Cardiac fibroblast (primary cell): ENCODE data around the gene SAPCD2.

Experiments used
- DNase-seq, 2 donors: peaks; one replicate each; pipeline versions ENCODE4 v3.0.0 to v3.0.0-alpha.2; 2010; ENCODE audit warnings: low read depth in 2 of 2
- H3K4me3 ChIP-seq, 2 donors: replicated peaks in 1 of 2; 1 replicate in 1 of 2; 2 replicates in 1 of 2; pipeline ENCODE4 v1.5.1; 2011; ENCODE audit warnings: low read depth in 2 of 2, low read length in 2 of 2, mild to moderate bottlenecking in 2 of 2, moderate library complexity in 1 of 2
- CTCF ChIP-seq: IDR thresholded peaks from one replicate; pipeline ENCODE4 v1.5.1; 2011; ENCODE audit warnings: low read depth, mild to moderate bottlenecking, low read length, inconsistent platforms

Gene SAPCD2

DNA sequence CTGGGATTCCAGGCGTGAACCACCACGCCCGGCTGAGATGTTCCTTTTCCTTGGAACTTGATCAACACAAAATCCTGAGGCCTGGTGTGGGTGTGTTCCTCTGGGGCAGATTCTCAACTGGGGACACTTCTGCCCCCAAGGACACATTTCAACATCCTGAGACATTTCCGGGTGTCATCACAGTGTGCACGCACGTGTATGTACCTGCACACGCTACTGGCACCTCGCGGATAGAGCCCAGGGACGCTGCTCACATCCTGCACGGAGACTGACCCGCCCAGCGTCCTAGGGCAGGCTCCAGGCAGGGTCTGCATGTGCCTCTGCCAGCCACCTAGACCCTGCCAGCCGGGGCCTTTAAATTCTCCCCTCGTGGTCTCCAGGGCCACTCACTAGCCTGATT is 8.0 kb downstream of the SAPCD2 start:
- no peak overlapping the region for H3K4me3 ChIP-seq
- DNase-seq = no peak
- TF ChIP-seq CTCF = no peak

GRCh38 chr9:137058521-137059234 is 11.7 kb downstream of the SAPCD2 start:
- no peak for TF ChIP-seq CTCF
- no peak for DNase-seq
- H3K4me3 ChIP-seq = no peak overlapping the region

DNA sequence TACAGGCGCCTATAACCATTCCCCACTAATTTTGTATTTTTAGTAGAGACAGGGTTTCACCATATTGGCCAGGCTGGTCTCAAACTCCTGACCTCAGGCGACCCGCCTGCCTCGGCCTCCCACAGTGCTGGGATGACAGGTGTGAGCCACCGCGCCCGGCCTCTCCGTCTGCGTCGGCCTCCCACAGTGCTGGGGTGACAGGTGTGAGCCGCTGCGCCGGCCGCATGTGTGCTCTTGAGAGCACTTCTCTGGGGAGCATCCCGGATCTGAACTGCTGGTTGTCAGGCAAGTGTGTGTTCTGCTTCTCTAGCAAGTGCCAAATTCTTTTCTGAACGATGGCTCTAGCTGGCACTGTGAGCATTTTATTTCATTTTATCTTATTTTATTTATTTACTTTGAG is 12.8 kb downstream of the SAPCD2 start:
- no peak overlapping the region for H3K4me3 ChIP-seq
- TF ChIP-seq CTCF = no peak
- DNase-seq = no peak

DNA sequence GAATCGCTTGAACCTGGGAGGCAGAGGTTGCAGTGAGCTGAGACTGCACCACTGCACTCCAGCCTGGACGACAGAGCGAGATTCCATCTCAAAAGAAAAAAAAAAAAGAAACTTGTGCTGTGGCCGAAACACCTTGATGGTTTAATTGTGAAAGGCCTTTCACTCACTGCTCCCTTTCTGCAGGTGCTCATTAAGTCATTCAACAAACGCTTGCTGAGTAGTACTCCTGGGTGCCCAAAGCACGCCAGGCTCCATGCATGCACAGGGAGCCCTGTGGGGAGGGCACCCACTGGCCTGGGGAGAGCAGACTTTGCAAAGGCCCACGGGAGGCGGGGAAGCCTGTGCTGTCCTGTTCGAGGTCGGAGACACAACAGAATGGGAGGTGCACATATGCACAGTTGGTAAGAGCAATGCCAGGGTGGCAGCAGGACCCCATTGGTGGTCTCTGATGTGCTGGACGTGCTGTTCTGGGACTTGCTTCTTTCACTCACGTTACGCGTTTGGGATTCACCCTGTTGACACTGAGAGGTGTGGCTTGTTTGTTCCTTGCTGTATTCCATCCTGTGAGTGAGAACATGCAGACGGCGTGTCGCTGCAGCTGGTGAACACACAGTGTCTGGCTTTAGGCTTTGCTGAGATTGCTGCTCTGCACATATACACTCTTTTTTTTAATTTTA is 13.5 kb downstream of the SAPCD2 start:
- no peak overlapping the region for H3K4me3 ChIP-seq
- TF ChIP-seq CTCF = no peak
- no peak for DNase-seq

DNA sequence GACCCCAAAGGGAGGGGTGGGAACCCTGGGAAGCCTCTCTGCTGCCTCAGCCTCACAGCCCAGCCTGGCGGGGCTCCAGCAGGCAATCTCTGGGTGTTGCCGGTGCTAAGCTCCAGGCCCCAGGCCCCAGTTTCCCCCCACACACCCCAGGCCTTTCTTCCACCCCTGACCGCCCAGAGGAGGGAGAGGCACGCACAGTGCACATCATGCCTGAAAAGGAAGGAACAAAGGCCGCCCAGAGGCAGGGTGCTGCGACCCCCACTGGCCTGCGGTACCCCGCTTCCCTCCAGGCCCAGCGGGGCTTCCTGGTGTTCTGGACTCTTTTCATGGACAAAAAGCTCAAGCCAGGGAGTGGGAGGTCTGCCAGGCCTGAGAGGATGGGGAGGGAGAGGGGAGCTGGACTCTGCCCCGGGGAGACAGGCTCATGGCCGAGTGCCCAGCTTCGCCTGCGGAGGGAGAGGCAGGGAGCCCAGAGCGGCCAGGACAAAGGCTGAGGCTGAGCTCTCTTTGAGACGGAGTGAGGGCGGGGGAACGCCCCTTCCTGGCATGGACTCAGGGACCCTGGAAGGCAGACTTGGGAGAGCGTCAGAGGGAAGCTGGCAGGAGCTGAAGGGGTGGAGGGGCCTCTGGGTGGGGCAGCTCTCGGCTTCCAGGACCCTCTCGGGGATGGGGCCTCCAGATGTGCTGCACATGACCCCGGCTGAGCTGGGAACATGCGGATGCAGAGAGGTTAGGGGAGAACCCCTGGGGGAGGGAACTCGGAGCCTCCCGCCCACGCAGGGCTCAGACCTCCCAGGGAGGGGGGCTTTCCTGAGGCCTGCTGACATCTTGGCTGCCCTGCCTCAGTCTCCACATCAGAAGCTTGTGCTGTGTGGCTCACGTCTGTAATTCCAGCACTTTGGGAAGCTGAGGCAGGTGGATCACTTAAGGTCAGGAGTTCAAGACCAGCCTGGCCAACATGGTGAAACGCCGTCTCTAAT is 14.7 kb downstream of the SAPCD2 start:
- no peak for TF ChIP-seq CTCF
- H3K4me3 ChIP-seq = no peak overlapping the region
- peak; percentile 33 to 97 for DNase-seq

DNA sequence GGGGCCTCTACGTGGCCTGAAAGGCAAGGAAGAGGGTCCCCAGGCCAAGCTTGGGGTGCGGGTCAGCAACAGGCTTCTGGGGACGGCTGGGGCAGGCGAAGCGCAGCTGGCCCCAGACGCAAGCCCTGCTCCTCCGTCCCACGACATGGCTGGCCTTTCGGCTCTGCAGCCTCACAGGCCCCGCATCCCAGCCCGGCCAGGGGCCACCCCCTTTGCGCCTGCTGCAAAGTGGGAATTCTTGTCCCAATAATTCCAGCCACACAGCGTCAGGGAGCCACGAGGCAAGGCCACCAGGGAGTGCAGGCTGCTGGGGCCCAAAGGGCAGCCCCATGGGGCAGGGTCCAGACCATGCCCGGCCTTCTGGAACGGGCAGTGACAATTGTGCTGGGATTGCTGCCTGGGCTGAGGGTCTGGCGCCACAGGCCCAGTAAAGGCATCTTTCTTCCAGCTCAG is 15.4 kb downstream of the SAPCD2 start:
- H3K4me3 ChIP-seq = no peak overlapping the region
- TF ChIP-seq CTCF = no peak
- DNase-seq = no peak
